WERI-Rb-1 (cell line): Measurements from ENCODE around the gene XRCC6.
"Not testable (repeated sequence)": the region's sequence is repeated elsewhere in the genome, so short reads cannot be mapped to it uniquely, and the experiment has no call there.

Source experiments
- DNase-seq: peaks from one replicate; pipeline ENCODE4 v3.0.0-alpha.2; 2020
- H3K27ac ChIP-seq: fragments of 250-450 bp; sonication (Bioruptor Pico); 2 replicates; pipeline ENCODE4 v1.5.1; 2020; ENCODE audit warnings: mild to moderate bottlenecking, moderate library complexity
- H3K27me3 ChIP-seq: fragments of 250-450 bp; sonication (Bioruptor Pico); 2 replicates; pipeline ENCODE4 v1.5.1; 2021; ENCODE audit warnings: mild to moderate bottlenecking, low read depth, moderate library complexity; ENCODE audit not compliant: insufficient read depth, severe bottlenecking
- H3K36me3 ChIP-seq: fragments of 250-450 bp; sonication (Bioruptor Pico); 2 replicates; pipeline ENCODE4 v1.5.1; 2020; ENCODE audit warnings: mild to moderate bottlenecking, moderate library complexity
- H3K4me3 ChIP-seq: 2 replicates; pipeline ENCODE4 v1.5.1; 2011; ENCODE audit warnings: low read depth, mild to moderate bottlenecking, control low read depth, low read length
- H3K9me3 ChIP-seq: fragments of 250-450 bp; sonication (Bioruptor Pico); 2 replicates; pipeline ENCODE4 v1.5.1; 2021; ENCODE audit warnings: mild to moderate bottlenecking, moderate library complexity; ENCODE audit not compliant: severe bottlenecking
- CTCF ChIP-seq: IDR thresholded peaks from 2 replicates; pipeline ENCODE4 v1.5.1; 2011; ENCODE audit warnings: low read depth, mild to moderate bottlenecking, control low read depth, inconsistent platforms, low read length

Gene XRCC6

GRCh38 chr22:41584881-41585280, 36.2 kb upstream of the XRCC6 start:
- no peak for DNase-seq
- no peak for TF ChIP-seq CTCF
- Histone ChIP-seq H3K36me3 (peaks cover 9% of the 10 kb centered on the region), H3K9me3 (no peaks in the 10 kb centered on the region), H3K27me3 (no peaks in the 10 kb centered on the region), H3K4me3 (no peak overlapping the region), H3K27ac (no peak overlapping the region)

- H3K4me3 ChIP-seq: no peak overlapping the region
- DNase-seq: no peak
- no peak overlapping the region for H3K27ac ChIP-seq
- no peaks in the 10 kb centered on the region for H3K9me3 ChIP-seq
- H3K36me3 ChIP-seq: peaks cover 5% of the 10 kb centered on the region
- TF ChIP-seq CTCF: no peak
- H3K27me3 ChIP-seq: no peaks in the 10 kb centered on the region
Measured at GRCh38 chr22:41585898-41586297, 35.2 kb upstream of the XRCC6 start.

- H3K4me3 ChIP-seq: no peak overlapping the region
- DNase-seq: no peak
- H3K27me3 ChIP-seq: no peaks in the 10 kb centered on the region
- H3K27ac ChIP-seq: no peak overlapping the region
- H3K9me3 ChIP-seq: no peaks in the 10 kb centered on the region
- H3K36me3 ChIP-seq: peaks cover 9% of the 10 kb centered on the region
- no peak for TF ChIP-seq CTCF
Measured at GRCh38 chr22:41587347-41587723, 33.8 kb upstream of the XRCC6 start.

- Histone ChIP-seq H3K27me3 (no peaks in the 10 kb centered on the region), H3K36me3 (peaks cover 8% of the 10 kb centered on the region), H3K27ac (peak within 1 kb of the TSS; percentile 85), H3K9me3 (no peaks in the 10 kb centered on the region), H3K4me3 (peak within 1 kb of the TSS; percentile 91)
- peak; percentile 100 for DNase-seq
- no peak for TF ChIP-seq CTCF
Measured at GRCh38 chr22:41589391-41590241, 31.5 kb upstream of the XRCC6 start, which contains the start of gene PMM1. Gene PMM1, minus strand, starts transcription at chr22:41589840. Its CDS starts 35 bp downstream, at chr22:41589805.

DNA sequence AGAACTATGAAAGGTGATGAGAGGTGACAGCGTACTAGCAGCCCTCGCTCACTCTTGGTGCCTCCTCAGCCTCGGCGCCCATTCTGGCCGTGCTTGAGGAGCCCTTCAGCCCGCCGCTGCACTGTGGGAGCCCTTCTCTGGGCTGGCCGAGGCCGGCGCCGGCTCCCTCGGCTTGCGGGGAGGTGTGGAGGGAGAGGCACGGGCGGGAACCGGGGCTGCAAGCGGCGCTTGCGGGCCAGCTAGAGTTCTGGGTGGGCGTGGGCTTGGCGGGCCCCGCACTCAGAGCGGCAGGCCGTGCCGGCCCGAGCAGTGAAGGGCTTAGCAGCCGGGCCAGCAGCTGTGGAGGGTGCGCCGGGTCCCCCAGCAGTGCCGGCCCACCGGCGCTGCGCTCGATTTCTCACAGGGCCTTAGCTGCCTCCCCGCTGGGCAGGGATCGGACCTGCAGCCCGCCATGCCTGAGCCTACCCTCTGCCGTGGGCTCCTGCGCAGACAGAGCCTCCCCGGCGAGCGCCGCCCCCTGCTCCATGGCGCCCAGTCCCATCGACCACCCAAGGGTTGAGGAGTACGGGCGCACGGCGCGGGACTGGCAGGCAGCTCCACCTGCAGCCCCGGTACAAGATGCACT, 27.6 kb upstream of the XRCC6 start:
- not testable (repeated sequence) for H3K36me3 ChIP-seq, H3K27me3 ChIP-seq, H3K9me3 ChIP-seq, H3K27ac ChIP-seq, DNase-seq, H3K4me3 ChIP-seq

GRCh38 chr22:41595703-41596102, 25.4 kb upstream of the XRCC6 start:
- H3K9me3 ChIP-seq: no peaks in the 10 kb centered on the region
- H3K36me3 ChIP-seq: peaks cover 4% of the 10 kb centered on the region
- no peak for TF ChIP-seq CTCF
- no peak overlapping the region for H3K27ac ChIP-seq
- H3K4me3 ChIP-seq: no peak overlapping the region
- no peak for DNase-seq
- H3K27me3 ChIP-seq: no peaks in the 10 kb centered on the region
